ENCODE measurements around the gene PRIM1. TPM values are rescaled to one million over a fixed set of nuclear protein-coding genes. Genes with fewer than 3 reads are reported as not detected.

Gene PRIM1
- polyA plus RNA-seq, 3 donors, result 16.4 to 24.4 (median 17.4) TPM

DNA sequence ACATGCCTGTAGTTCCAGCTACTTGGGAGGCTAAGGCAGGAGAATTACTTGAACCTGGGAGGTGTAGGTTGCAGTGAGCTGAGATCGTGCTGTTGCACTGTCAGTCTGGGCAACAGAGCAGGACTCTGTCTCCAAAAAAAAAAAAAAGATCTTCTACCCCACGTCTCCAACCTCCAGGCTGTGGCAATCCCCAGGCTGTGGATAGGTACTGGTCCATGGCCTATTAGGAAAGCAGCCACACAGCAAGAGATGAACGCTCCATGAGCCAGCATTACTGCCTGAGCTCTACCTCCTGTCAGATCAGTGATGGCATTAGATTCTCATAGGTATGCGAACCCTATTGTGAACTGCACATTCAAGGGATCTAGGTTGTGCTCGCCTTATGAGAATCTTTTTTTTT, 58.0 kb downstream of the PRIM1 start:
- no peak for DNase-seq (ENCODE audit: extremely low read depth in 1 of 11, low read depth in 9 of 11, low spot score in 4 of 11)

DNA sequence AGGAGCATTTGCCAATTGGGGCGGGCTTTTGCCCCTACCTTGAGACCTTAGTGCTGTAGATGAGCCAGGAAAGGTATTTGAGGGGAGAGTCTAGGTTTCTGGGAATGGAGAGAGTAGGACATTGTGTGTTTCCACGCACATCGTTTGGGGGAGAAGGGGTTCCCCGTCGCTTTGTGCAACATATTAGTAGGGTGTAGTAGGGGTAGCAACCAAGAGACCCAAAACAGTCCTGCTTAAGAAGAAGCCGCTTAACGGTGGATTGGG, 63.3 kb downstream of the PRIM1 start:
- DNase-seq (ENCODE audit: extremely low read depth in 1 of 11, low read depth in 9 of 11, low spot score in 4 of 11), result no peak

DNA sequence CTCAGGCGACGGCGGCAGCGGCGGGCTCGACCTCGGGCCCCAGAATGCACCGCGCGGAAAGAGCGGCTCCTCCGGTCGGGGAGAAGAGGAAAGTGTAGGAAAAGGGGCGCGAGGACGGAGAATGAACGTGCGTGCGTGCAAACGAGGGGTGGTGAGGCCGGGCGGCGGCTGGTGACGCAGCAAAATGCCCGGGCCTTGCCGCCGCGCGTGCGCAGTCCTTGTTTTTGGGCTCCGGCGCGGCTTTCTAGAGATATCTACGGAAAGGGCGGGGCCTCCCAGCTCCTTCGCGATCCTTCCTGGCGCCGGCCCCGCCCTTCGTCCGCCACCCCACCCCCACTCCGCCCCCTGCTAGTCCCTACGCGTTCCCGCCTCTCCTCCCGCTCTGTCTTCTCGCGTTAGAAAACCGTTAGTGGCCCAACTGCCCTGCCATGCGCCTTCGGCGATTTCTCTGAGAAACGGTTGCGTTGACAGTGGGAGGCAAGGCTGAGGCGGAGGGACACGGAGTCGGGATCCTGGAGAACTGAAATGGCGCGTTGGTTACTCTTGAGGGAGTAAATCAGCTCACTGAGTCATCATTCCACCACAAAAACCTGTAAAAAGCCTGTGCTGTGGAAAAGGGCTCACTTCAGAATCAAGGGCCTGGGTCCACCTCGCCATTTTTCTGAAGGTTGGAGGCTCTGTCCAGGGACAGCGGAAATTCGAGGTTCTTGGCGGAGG, 63.8 kb downstream of the PRIM1 start, which contains the start of gene PTGES3:
Gene PTGES3 (minus strand): TSS at position 156 of the 717 bp plus-strand sequence. CDS start 285 bp downstream, outside the sequence.
- DNase-seq (ENCODE audit: extremely low read depth in 1 of 11, low read depth in 9 of 11, low spot score in 4 of 11), result peak; percentile 92 to 99 (median 97)

DNA sequence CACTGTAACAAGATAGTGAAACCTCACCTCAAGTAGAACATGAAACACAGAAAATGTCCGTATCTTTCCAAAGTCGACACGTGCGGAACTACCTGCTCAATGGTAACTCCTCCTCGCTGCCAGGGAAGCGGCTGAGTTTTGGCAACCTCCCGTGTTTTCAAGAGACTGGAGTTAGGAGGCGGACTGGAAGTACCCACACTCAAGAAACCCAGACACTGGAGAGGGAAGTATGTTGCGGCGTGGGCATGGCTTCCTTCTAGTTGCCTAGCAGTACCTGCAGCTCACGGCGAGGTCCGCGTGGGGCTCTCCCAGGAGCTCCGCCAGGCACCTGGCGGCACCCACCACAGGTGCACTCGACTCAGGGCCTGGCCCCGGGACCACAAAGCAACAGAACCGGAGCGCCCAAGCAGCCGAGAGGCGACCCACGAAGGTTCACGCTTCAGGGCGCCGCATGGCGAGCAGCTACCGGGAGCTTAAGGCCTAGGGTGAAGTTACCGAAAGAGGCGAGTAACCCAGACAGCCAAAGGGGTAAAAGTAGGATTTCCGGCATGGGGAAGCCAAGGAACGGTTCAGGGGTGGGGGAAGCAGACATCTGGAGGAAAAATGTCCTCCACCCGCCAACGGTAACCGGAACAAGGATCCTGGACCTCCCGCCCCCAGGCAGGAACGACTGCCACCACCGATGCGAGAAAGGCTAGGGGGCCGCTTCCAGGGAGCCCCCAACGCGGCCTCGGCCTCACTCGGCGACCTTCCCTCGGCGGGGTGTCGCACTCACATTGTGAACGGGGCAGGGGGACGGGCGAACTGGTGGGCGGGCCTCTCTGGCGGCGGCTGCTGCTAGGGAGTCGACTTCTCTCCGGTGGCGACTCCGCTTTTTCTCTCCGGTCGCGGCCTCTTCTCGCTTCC, 64.6 kb downstream of the PRIM1 start:
- peak in 8 of 11 donors; percentile 8 to 39 (median 30) for DNase-seq (ENCODE audit: extremely low read depth in 1 of 11, low read depth in 9 of 11, low spot score in 4 of 11)

DNA sequence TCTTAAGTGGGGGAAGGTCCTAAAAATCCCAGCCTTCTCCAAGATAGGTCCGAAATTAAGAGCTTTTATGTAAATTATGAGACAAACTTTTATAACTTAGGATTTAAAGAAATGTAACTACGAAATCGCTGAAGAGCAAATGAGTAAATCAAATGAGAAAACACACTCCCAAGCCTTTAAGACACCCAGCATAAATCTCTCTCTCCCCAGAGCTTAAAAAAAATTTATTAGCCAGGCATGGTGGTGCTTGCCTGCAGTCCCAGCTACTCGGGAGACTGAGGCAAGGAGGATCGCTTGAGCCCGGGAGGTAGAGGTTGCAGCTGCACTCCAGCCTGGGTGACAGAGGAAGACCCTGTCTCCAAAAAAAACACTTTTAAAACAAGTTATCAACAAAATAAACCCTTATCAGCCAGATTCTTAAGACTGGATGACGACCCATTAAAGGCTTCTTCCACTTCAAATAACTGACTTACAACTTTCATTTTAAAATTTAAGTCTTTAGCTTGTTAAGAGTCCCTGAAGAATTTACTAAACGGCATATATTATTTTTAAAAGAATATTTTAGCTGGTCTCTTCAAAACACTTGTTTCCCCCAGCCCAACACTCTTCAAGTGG, 67.3 kb downstream of the PRIM1 start:
- DNase-seq (ENCODE audit: extremely low read depth in 1 of 11, low read depth in 9 of 11, low spot score in 4 of 11), result peak in 6 of 11 donors; percentile 12 to 35 (median 18)

DNA sequence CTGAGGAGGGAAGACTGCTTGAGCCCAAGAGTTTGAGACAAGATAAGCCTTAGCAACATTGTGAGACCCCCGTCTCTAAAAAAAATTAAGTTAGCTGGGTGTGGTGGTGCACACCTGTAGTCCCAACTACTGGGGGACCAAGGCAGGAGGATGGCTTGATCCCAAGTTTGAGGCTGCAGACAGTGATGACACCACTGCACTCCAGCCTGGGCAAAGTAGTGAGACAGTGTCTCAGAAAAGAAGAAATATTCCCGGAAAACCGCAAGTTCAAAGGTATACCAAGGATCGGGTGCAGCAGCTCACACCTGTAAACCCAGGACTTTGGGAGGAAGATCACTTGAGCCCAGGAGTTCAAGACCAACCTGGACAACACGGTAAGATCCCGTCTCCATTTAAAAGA, 69.8 kb downstream of the PRIM1 start:
- DNase-seq (ENCODE audit: extremely low read depth in 1 of 11, low read depth in 9 of 11, low spot score in 4 of 11), result no peak

Other genes with a start within 250 kb of the PRIM1 start
- 10 to 100 TPM; 35.8 to 40.9 (median 40.7) TPM for gene RBMS2, start 230.5 kb downstream of the PRIM1 start, polyA plus RNA-seq (ENCODE audit: insufficient read length in 3 of 3)
- 100 to 1,000 TPM in 1 of 3 donors, 10 to 100 TPM in 2; 79.3 to 104 (median 88.5) TPM for gene BAZ2A, start 122.0 kb downstream of the PRIM1 start, polyA plus RNA-seq (ENCODE audit: insufficient read length in 3 of 3)
- 1,000 to 10,000 TPM in 1 of 3 donors, 100 to 1,000 TPM in 2; 856 to 1,271 (median 990) TPM for gene ATP5F1B, start 106.3 kb downstream of the PRIM1 start, polyA plus RNA-seq (ENCODE audit: insufficient read length in 3 of 3)
- 100 to 1,000 TPM; 299 to 370 (median 328) TPM for gene PTGES3, start 64.0 kb downstream of the PRIM1 start, polyA plus RNA-seq (ENCODE audit: insufficient read length in 3 of 3)
- 1,000 to 10,000 TPM; 1,963 to 2,373 (median 2,287) TPM for gene NACA, start 27.0 kb downstream of the PRIM1 start, polyA plus RNA-seq (ENCODE audit: insufficient read length in 3 of 3)
- gene HSD17B6, start 11.0 kb upstream of the PRIM1 start, polyA plus RNA-seq (ENCODE audit: insufficient read length in 3 of 3), result 1 to 10 TPM; 1.0 to 1.1 (median 1.0) TPM
- under 1 TPM; 0.11 to 0.44 (median 0.22) TPM for gene SDR9C7, start 182.1 kb upstream of the PRIM1 start, polyA plus RNA-seq (ENCODE audit: insufficient read length in 3 of 3)
- gene RDH16, start 205.3 kb upstream of the PRIM1 start, polyA plus RNA-seq (ENCODE audit: insufficient read length in 3 of 3), result 1 to 10 TPM in 1 of 3 donors, under 1 TPM in 2; 0.65 to 1.3 (median 0.75) TPM